Measurements from ENCODE around the gene PNKP.

Gene PNKP

DNA sequence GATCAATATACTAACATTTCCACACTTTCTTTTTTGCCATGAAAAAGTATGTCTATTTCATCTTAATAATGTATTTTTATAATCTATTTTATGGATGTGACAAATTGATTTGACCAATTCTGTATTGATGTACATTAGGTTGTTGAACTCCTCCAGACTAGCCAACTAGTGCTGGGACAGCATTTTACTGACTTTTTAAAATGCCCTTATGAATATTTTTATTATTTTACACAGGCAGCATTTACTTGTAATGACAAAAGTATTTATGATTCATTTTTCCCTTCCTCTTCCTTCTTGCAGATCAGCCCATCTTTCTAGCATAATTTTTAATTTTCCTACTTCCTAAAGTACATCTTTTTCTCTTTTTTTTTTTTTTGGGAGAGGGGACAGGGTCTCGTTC lies 53.4 kb downstream of the PNKP start:
- TF ChIP-seq, protein P1, sequence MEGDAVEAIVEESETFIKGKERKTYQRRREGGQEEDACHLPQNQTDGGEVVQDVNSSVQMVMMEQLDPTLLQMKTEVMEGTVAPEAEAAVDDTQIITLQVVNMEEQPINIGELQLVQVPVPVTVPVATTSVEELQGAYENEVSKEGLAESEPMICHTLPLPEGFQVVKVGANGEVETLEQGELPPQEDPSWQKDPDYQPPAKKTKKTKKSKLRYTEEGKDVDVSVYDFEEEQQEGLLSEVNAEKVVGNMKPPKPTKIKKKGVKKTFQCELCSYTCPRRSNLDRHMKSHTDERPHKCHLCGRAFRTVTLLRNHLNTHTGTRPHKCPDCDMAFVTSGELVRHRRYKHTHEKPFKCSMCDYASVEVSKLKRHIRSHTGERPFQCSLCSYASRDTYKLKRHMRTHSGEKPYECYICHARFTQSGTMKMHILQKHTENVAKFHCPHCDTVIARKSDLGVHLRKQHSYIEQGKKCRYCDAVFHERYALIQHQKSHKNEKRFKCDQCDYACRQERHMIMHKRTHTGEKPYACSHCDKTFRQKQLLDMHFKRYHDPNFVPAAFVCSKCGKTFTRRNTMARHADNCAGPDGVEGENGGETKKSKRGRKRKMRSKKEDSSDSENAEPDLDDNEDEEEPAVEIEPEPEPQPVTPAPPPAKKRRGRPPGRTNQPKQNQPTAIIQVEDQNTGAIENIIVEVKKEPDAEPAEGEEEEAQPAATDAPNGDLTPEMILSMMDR (conservative IDR thresholded peaks at IDR 0.05; ENCODE audit: low read length) = no peak
- H3K4me3 ChIP-seq (ENCODE audit: low read length) = peak overlapping the region; percentile 71
- DNase-seq (ENCODE audit: low read depth) = no peak

GRCh38 chr19:49812997-49813861 lies 54.1 kb downstream of the PNKP start, which contains the start of gene FUZ:
TSS of gene FUZ (minus strand) at chr19:49813292. CDS start at chr19:49813106, 186 bp downstream.
- DNase-seq (ENCODE audit: low read depth) = peak; percentile 99
- H3K4me3 ChIP-seq (ENCODE audit: low read length) = peak within 1 kb of the TSS; percentile 71
- TF ChIP-seq, protein P1 (conservative IDR thresholded peaks at IDR 0.05; ENCODE audit: low read length) = peak; percentile 26; the same call in 1 of the 2 replicates

- no peak for DNase-seq (ENCODE audit: low read depth)
- TF ChIP-seq, protein P1 (conservative IDR thresholded peaks at IDR 0.05; ENCODE audit: low read length) = no peak
- peak overlapping the region; percentile 71 for H3K4me3 ChIP-seq (ENCODE audit: low read length)
Observed at GRCh38 chr19:49812452-49812996, 54.9 kb downstream of the PNKP start.

GRCh38 chr19:49811328-49811727 lies 56.0 kb downstream of the PNKP start:
- no peak overlapping the region for H3K4me3 ChIP-seq (ENCODE audit: low read length)
- DNase-seq (ENCODE audit: low read depth) = no peak
- TF ChIP-seq, protein P1 (conservative IDR thresholded peaks at IDR 0.05; ENCODE audit: low read length) = no peak

Measured in AG10803 (cell line).